Thyroid gland (tissue), 4 donors: ENCODE measurements around the gene ANAPC7. TPM values are rescaled to one million over a fixed set of nuclear protein-coding genes. Genes with fewer than 3 reads are reported as not detected.
A peak's percentile ranks its signal among the peaks of the same experiment; 100 is the strongest.
"Not testable (repeated sequence)": the region's sequence is repeated elsewhere in the genome, so short reads cannot be mapped to it uniquely, and the experiment has no call there.

Experiments used
- DNase-seq, 2 donors: peaks; one replicate each; pipeline ENCODE4 v3.0.0-alpha.2; 2019
- H3K27ac ChIP-seq, 3 donors: fragments of 200-600 bp; sonication (generic); 1 replicate in 2 of 3; 2 replicates in 1 of 3; pipeline ENCODE4 v1.5.1; 2016 to 2019; ENCODE audit warnings: mild to moderate bottlenecking in 1 of 3, moderate library complexity in 1 of 3
- H3K27me3 ChIP-seq: fragments of 200-600 bp; sonication (generic); one replicate; pipeline ENCODE4 v1.5.1; 2019
- H3K36me3 ChIP-seq, 2 donors: fragments of 200-600 bp; sonication (generic); one replicate each; pipeline ENCODE4 v1.5.1; 2016 to 2019
- H3K4me1 ChIP-seq, 2 donors: fragments of 200-600 bp; sonication (generic); one replicate each; pipeline ENCODE4 v1.5.1; 2017 to 2019
- H3K4me3 ChIP-seq, 3 donors: fragments of 200-600 bp; sonication (generic); replicated peaks in 1 of 3; 1 replicate in 2 of 3; 2 replicates in 1 of 3; pipeline ENCODE4 v1.5.1; 2016; ENCODE audit warnings: mild to moderate bottlenecking in 1 of 3
- H3K9me3 ChIP-seq: fragments of 200-600 bp; sonication (generic); one replicate; pipeline ENCODE4 v1.5.1; 2017
- POLR2A ChIP-seq, 2 donors: fragments of 450-650 bp; IDR thresholded peaks; one replicate each; pipeline ENCODE4 v1.6.1; 2017; ENCODE audit warnings: antibody characterized with exemption in 2 of 2, mild to moderate bottlenecking in 2 of 2, moderate library complexity in 1 of 2
- WGBS, 2 donors: methylation state at CpG; one replicate each; pipeline ENCODE4 v1.1.5; 2017; 5-methylcytosine and 5-hydroxymethylcytosine counted together
- intact Hi-C: fragments of 100-400 bp; cut with DNase I; formaldehyde crosslinking; loops from one replicate; pipeline ENCODE4 v1.15.1; 2023
- total RNA-seq, 4 donors: library from RNA; depleted of rRNA; stranded (reverse); fragments of >200 nt; gene quantifications; one replicate each; pipeline ENCODE4 v1.2.3, GENCODE V29; 2016
- TF ChIP-seq, protein P1 (sequence below), 6 experiments: fragments of 200-600 bp in 3 of 6; fragments of 450-650 bp in 3 of 6; sonication (generic) in 3 of 6; IDR thresholded peaks; one replicate each; pipeline ENCODE4 v1.5.1; 2016 to 2019; ENCODE audit warnings: antibody characterized with exemption in 6 of 6, mild to moderate bottlenecking in 2 of 6, inconsistent platforms in 1 of 6, moderate library complexity in 1 of 6

ANAPC7 gene
- total RNA-seq, 4 donors from 2014 or later = 49.4 to 61.9 (median 50.9) TPM

DNA sequence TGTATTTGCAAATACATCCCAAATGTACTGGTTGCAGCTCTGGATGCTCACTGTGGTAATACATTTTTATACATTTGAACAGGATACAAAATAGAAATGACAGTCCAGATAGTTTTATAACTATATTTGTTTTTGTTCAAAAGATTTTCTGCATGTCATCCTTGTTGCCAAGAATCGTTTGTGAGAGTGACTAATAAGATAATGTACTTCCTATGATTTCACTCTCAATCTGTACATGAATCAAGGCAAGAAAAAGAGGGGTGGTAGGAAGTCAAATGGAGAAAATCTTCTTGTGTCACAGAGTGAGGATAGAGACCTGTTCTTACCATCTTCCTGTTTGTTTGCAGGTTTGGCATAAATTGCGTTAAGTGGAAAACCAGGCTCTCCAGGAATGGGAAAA is 32.7 kb upstream of the ANAPC7 start:
- TF ChIP-seq, protein P1, sequence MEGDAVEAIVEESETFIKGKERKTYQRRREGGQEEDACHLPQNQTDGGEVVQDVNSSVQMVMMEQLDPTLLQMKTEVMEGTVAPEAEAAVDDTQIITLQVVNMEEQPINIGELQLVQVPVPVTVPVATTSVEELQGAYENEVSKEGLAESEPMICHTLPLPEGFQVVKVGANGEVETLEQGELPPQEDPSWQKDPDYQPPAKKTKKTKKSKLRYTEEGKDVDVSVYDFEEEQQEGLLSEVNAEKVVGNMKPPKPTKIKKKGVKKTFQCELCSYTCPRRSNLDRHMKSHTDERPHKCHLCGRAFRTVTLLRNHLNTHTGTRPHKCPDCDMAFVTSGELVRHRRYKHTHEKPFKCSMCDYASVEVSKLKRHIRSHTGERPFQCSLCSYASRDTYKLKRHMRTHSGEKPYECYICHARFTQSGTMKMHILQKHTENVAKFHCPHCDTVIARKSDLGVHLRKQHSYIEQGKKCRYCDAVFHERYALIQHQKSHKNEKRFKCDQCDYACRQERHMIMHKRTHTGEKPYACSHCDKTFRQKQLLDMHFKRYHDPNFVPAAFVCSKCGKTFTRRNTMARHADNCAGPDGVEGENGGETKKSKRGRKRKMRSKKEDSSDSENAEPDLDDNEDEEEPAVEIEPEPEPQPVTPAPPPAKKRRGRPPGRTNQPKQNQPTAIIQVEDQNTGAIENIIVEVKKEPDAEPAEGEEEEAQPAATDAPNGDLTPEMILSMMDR (IDR thresholded peaks at IDR 0.05) = no peak
- no peak for TF ChIP-seq POLR2A (IDR thresholded peaks at IDR 0.05)
- intact Hi-C loops = no loop called here
- WGBS, 2 donors = 66 to 69% methylated on average over 2 of the region's 2 CpGs
- no peak overlapping the region for H3K27ac ChIP-seq
- H3K9me3 ChIP-seq = no peaks in the 10 kb centered on the region
- H3K4me1 ChIP-seq = no peaks in the 10 kb centered on the region
- no peaks in the 10 kb centered on the region for H3K27me3 ChIP-seq
- DNase-seq = no peak
- H3K36me3 ChIP-seq = peaks cover 49 to 50% of the 10 kb centered on the region in 2 donors
- no peak overlapping the region for H3K4me3 ChIP-seq

GRCh38 chr12:110431957-110432587 is 28.6 kb upstream of the ANAPC7 start:
- Histone ChIP-seq H3K27ac (no peak overlapping the region), H3K27me3 (no peaks in the 10 kb centered on the region)
- WGBS, 2 donors = 90 to 91% methylated on average over 12 of the region's 12 CpGs

DNA sequence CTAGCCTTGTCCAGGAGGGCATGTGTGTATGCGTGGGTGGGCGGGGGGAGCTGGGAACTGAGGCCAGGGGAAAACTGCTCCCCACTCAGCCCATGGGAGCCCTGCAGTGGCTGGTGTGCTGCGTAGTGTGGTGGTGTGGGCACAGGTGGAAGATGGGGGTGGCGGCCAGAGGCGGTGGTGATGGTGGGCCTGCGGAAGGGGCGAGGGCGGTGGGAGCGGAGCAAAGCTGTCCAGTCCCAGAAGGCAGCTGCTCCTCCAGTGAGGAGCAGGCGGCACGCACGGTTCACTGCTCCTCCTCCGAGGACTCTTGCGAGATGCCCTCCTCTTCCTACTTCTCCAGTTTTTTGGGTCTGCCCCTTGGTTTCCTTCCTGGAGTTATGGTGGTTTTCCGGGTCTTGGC is 26.2 kb upstream of the ANAPC7 start:
- H3K4me3 ChIP-seq, DNase-seq, H3K27ac ChIP-seq, H3K4me1 ChIP-seq, H3K9me3 ChIP-seq, H3K27me3 ChIP-seq, H3K36me3 ChIP-seq: not testable (repeated sequence)
- 87 to 89% methylated on average over 15 of the region's 15 CpGs for WGBS, 2 donors
- intact Hi-C loops = loop anchor here (5.0 kb wide), 1 partner anchor 327 kb away; no protein-coding TSS in a partner anchor

More at GRCh38 chr12:110431957-110432587, 28.6 kb upstream of the ANAPC7 start:
- TF ChIP-seq, protein P1 (IDR thresholded peaks at IDR 0.05) = no peak
- no peak for TF ChIP-seq POLR2A (IDR thresholded peaks at IDR 0.05)
- H3K4me1 ChIP-seq = no peaks in the 10 kb centered on the region
- no peaks in the 10 kb centered on the region for H3K9me3 ChIP-seq
- no peak for DNase-seq
- peaks cover 22 to 26% of the 10 kb centered on the region in 2 donors for H3K36me3 ChIP-seq
- intact Hi-C loops = loop anchor here (5.0 kb wide), 1 partner anchor 330 kb away; no protein-coding TSS in a partner anchor
- H3K4me3 ChIP-seq = peak overlapping the region in 1 of 3 donors; percentile 32

DNA sequence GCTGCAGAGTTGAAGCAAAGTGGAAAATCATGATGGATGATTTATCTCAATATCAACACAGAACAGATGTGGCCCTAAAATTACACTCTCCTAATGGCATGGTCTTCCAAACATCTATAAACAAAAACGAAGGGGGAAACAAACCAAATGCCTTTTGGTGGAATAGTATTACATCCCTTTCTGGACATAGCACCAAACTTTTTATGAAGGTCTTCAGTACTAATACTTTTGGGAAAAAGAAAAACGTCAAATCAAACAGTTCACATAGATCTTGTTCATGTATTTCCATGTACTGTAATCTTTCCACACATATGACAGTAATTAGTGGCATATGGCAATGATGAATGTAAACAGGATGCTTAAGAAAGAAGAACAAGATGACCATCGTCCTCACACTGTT is 22.9 kb upstream of the ANAPC7 start:
- Histone ChIP-seq H3K4me3 (no peak overlapping the region), H3K27me3 (no peaks in the 10 kb centered on the region), H3K9me3 (no peaks in the 10 kb centered on the region), H3K36me3 (no peaks in the 10 kb centered on the region), H3K27ac (no peak overlapping the region), H3K4me1 (no peaks in the 10 kb centered on the region)
- no peak for TF ChIP-seq POLR2A (IDR thresholded peaks at IDR 0.05)
- TF ChIP-seq, protein P1 (IDR thresholded peaks at IDR 0.05) = no peak
- 57 to 61% methylated on average over 3 of the region's 3 CpGs for WGBS, 2 donors
- intact Hi-C loops = no loop called here
- DNase-seq = no peak

DNA sequence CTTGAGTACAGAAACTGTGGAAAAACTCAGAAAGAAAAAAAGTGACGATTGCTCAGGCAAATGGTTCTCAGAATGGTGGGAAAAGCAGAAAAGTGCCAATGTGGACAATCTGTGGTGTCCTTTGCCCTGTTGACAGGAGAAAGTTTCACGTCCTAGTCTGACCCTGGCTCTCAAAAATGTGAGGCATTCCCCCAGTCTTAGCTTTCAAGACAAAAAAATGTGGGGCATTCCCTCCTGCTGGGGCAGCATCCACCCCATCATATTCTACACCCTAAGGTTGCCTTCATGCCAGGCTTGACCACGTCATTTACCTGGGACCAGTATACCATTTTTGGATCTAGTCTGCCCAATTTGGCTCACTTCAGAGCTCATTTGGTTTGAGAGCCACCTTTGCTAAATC is 20.7 kb upstream of the ANAPC7 start:
- TF ChIP-seq, protein P1 (IDR thresholded peaks at IDR 0.05) = no peak
- no peak for TF ChIP-seq POLR2A (IDR thresholded peaks at IDR 0.05)
- no peaks in the 10 kb centered on the region for H3K9me3 ChIP-seq
- H3K4me1 ChIP-seq = no peaks in the 10 kb centered on the region
- WGBS, 2 donors = 76 to 81% methylated on average over 3 of the region's 3 CpGs
- H3K27ac ChIP-seq = no peak overlapping the region
- H3K36me3 ChIP-seq = no peaks in the 10 kb centered on the region
- no peak for DNase-seq
- no peak overlapping the region for H3K4me3 ChIP-seq
- intact Hi-C loops = no loop called here
- no peaks in the 10 kb centered on the region for H3K27me3 ChIP-seq
